Measurements from ENCODE around the gene FARS2. TPM values are rescaled to one million over a fixed set of nuclear protein-coding genes. Genes with fewer than 3 reads are reported as not detected.

FARS2 gene
- polyA plus RNA-seq, 3 donors = 12.2 to 21.6 (median 17.7) TPM

GRCh38 chr6:5450073-5450472 is 188.8 kb downstream of the FARS2 start:
- Mint-ChIP-seq H3K27me3 (ENCODE audit: low read depth in 3 of 3) (no peaks in the 10 kb centered on the region), H3K36me3 (peaks cover 3 to 6% of the 10 kb centered on the region in 2 donors), H3K9me3 (no peaks in the 10 kb centered on the region), H3K4me1 (no peaks in the 10 kb centered on the region), H3K27ac (no peak overlapping the region), H3K4me3 (no peak overlapping the region)
- no peaks in the 10 kb centered on the region for H3K9me3 ChIP-seq (replicated peaks in 1 of 2; ENCODE audit: control insufficient read depth in 1 of 2, insufficient read depth in 1 of 2, low read length in 2 of 2)
- no peak overlapping the region for H3K27ac ChIP-seq (ENCODE audit: low read depth in 1 of 2, low read length in 2 of 2)
- H3K27me3 ChIP-seq (ENCODE audit: control insufficient read depth in 2 of 2, insufficient read depth in 2 of 2, low read length in 2 of 2) = no peaks in the 10 kb centered on the region
- no peaks in the 10 kb centered on the region for H3K36me3 ChIP-seq (replicated peaks in 1 of 2; ENCODE audit: control insufficient read depth in 1 of 2, insufficient read depth in 2 of 2, low read length in 2 of 2)
- no peaks in the 10 kb centered on the region for H4K20me1 ChIP-seq (ENCODE audit: insufficient read depth, low read length)
- intact Hi-C loops (cut with micrococcal nuclease) = no loop called here
- no peaks in the 10 kb centered on the region for H3K4me1 ChIP-seq (ENCODE audit: control insufficient read depth in 1 of 2, insufficient read depth in 2 of 2, low read length in 2 of 2)
- no peak overlapping the region for H3K9ac ChIP-seq (ENCODE audit: insufficient read depth, low read length, poor library complexity, severe bottlenecking)
- H2AFZ ChIP-seq (ENCODE audit: insufficient read depth, low read depth, low read length, poor library complexity, severe bottlenecking) = no peak overlapping the region
- no peaks in the 10 kb centered on the region for H3K79me2 ChIP-seq (ENCODE audit: insufficient read depth, low read length)
- no peak for TF ChIP-seq CTCF (IDR thresholded peaks at IDR 0.05)
- DNase-seq = no peak
- 85% methylated on average over 3 of the region's 3 CpGs for WGBS (ENCODE audit: insufficient coverage)
- H3K4me3 ChIP-seq (replicated peaks in 1 of 3; ENCODE audit: low read depth in 2 of 3, low read length in 3 of 3) = no peak overlapping the region
- no peak overlapping the region for H3K4me2 ChIP-seq (replicated peaks; ENCODE audit: extremely low read depth, low read length, poor library complexity, severe bottlenecking)

- Histone ChIP-seq H3K79me2 (ENCODE audit: insufficient read depth, low read length) (no peaks in the 10 kb centered on the region), H3K36me3 (replicated peaks in 1 of 2; ENCODE audit: control insufficient read depth in 1 of 2, insufficient read depth in 2 of 2, low read length in 2 of 2) (no peaks in the 10 kb centered on the region)
- no peak for DNase-seq
Observed at GRCh38 chr6:5453546-5453945, 192.2 kb downstream of the FARS2 start.

More at GRCh38 chr6:5453546-5453945, 192.2 kb downstream of the FARS2 start:
- H3K27me3 Mint-ChIP-seq (ENCODE audit: low read depth in 3 of 3) = peaks cover 0 to 2% (median 0%) of the 10 kb centered on the region in 3 donors
- no peak for TF ChIP-seq CTCF (IDR thresholded peaks at IDR 0.05)
- Histone ChIP-seq H3K27me3 (ENCODE audit: control insufficient read depth in 2 of 2, insufficient read depth in 2 of 2, low read length in 2 of 2) (no peaks in the 10 kb centered on the region), H3K27ac (ENCODE audit: low read depth in 1 of 2, low read length in 2 of 2) (no peak overlapping the region), H3K9me3 (replicated peaks in 1 of 2; ENCODE audit: control insufficient read depth in 1 of 2, insufficient read depth in 1 of 2, low read length in 2 of 2) (no peaks in the 10 kb centered on the region), H4K20me1 (ENCODE audit: insufficient read depth, low read length) (no peaks in the 10 kb centered on the region), H3K4me3 (replicated peaks in 1 of 3; ENCODE audit: low read depth in 2 of 3, low read length in 3 of 3) (no peak overlapping the region), H3K4me2 (replicated peaks; ENCODE audit: extremely low read depth, low read length, poor library complexity, severe bottlenecking) (no peak overlapping the region), H3K4me1 (ENCODE audit: control insufficient read depth in 1 of 2, insufficient read depth in 2 of 2, low read length in 2 of 2) (no peaks in the 10 kb centered on the region), H2AFZ (ENCODE audit: insufficient read depth, low read depth, low read length, poor library complexity, severe bottlenecking) (no peak overlapping the region), H3K9ac (ENCODE audit: insufficient read depth, low read length, poor library complexity, severe bottlenecking) (no peak overlapping the region)
- peaks cover 0 to 3% of the 10 kb centered on the region in 2 donors for H3K36me3 Mint-ChIP-seq
- H3K4me3 Mint-ChIP-seq = no peak overlapping the region
- intact Hi-C loops (cut with micrococcal nuclease) = no loop called here
- no peaks in the 10 kb centered on the region for H3K9me3 Mint-ChIP-seq
- WGBS (ENCODE audit: insufficient coverage) = 89% methylated on average over 4 of the region's 5 CpGs
- no peak overlapping the region for H3K27ac Mint-ChIP-seq
- H3K4me1 Mint-ChIP-seq = no peaks in the 10 kb centered on the region

Measured in CD14-positive monocyte (primary cell).